ENCODE data around the gene OR2A7.
"Not testable (repeated sequence)": the region's sequence is repeated elsewhere in the genome, so short reads cannot be mapped to it uniquely, and the experiment has no call there.

Gene OR2A7

GRCh38 chr7:144287171-144287784 lies 22.7 kb upstream of the OR2A7 start:
- not testable (repeated sequence) for H3K9ac ChIP-seq (ENCODE audit: low read length in 2 of 2); H3K4me3 ChIP-seq (ENCODE audit: low read length in 2 of 2); H3K9me3 ChIP-seq (ENCODE audit: control insufficient read depth in 2 of 2, low read length in 2 of 2); H3K27me3 ChIP-seq (ENCODE audit: control insufficient read depth in 1 of 2, insufficient read depth in 2 of 2, low read length in 2 of 2); H3K36me3 ChIP-seq (ENCODE audit: control insufficient read depth in 2 of 2, insufficient read depth in 2 of 2, low read length in 2 of 2); H3K27ac ChIP-seq (ENCODE audit: low read length); H3K4me1 ChIP-seq (ENCODE audit: control insufficient read depth, insufficient read depth, low read length)

GRCh38 chr7:144283716-144284115 lies 19.1 kb upstream of the OR2A7 start:
- H3K4me3 ChIP-seq (ENCODE audit: low read length in 2 of 2); H3K27ac ChIP-seq (ENCODE audit: low read length); H3K36me3 ChIP-seq (ENCODE audit: control insufficient read depth in 2 of 2, insufficient read depth in 2 of 2, low read length in 2 of 2); H3K9me3 ChIP-seq (ENCODE audit: control insufficient read depth in 2 of 2, low read length in 2 of 2); H3K9ac ChIP-seq (ENCODE audit: low read length in 2 of 2); H3K4me1 ChIP-seq (ENCODE audit: control insufficient read depth, insufficient read depth, low read length); H3K27me3 ChIP-seq (ENCODE audit: control insufficient read depth in 1 of 2, insufficient read depth in 2 of 2, low read length in 2 of 2): not testable (repeated sequence)

- not testable (repeated sequence) for H3K4me3 ChIP-seq (ENCODE audit: low read length in 2 of 2); H3K36me3 ChIP-seq (ENCODE audit: control insufficient read depth in 2 of 2, insufficient read depth in 2 of 2, low read length in 2 of 2); H3K9ac ChIP-seq (ENCODE audit: low read length in 2 of 2)
Measured at GRCh38 chr7:144282490-144282889, 17.9 kb upstream of the OR2A7 start.

GRCh38 chr7:144281981-144282380 lies 17.4 kb upstream of the OR2A7 start:
- not testable (repeated sequence) for H3K9ac ChIP-seq (ENCODE audit: low read length in 2 of 2); H3K27ac ChIP-seq (ENCODE audit: low read length); H3K27me3 ChIP-seq (ENCODE audit: control insufficient read depth in 1 of 2, insufficient read depth in 2 of 2, low read length in 2 of 2); H3K4me3 ChIP-seq (ENCODE audit: low read length in 2 of 2); H3K36me3 ChIP-seq (ENCODE audit: control insufficient read depth in 2 of 2, insufficient read depth in 2 of 2, low read length in 2 of 2); H3K4me1 ChIP-seq (ENCODE audit: control insufficient read depth, insufficient read depth, low read length); H3K9me3 ChIP-seq (ENCODE audit: control insufficient read depth in 2 of 2, low read length in 2 of 2)

More at GRCh38 chr7:144282490-144282889, 17.9 kb upstream of the OR2A7 start:
- H3K27me3 ChIP-seq (ENCODE audit: control insufficient read depth in 1 of 2, insufficient read depth in 2 of 2, low read length in 2 of 2); H3K9me3 ChIP-seq (ENCODE audit: control insufficient read depth in 2 of 2, low read length in 2 of 2); H3K27ac ChIP-seq (ENCODE audit: low read length); H3K4me1 ChIP-seq (ENCODE audit: control insufficient read depth, insufficient read depth, low read length): not testable (repeated sequence)

- not testable (repeated sequence) for H3K4me1 ChIP-seq (ENCODE audit: control insufficient read depth, insufficient read depth, low read length); H3K4me3 ChIP-seq (ENCODE audit: low read length in 2 of 2); H3K9me3 ChIP-seq (ENCODE audit: control insufficient read depth in 2 of 2, low read length in 2 of 2); H3K27me3 ChIP-seq (ENCODE audit: control insufficient read depth in 1 of 2, insufficient read depth in 2 of 2, low read length in 2 of 2); H3K9ac ChIP-seq (ENCODE audit: low read length in 2 of 2); H3K27ac ChIP-seq (ENCODE audit: low read length); H3K36me3 ChIP-seq (ENCODE audit: control insufficient read depth in 2 of 2, insufficient read depth in 2 of 2, low read length in 2 of 2)
Measured at GRCh38 chr7:144280010-144280409, 15.4 kb upstream of the OR2A7 start.

- not testable (repeated sequence) for H3K9me3 ChIP-seq (ENCODE audit: control insufficient read depth in 2 of 2, low read length in 2 of 2); H3K4me1 ChIP-seq (ENCODE audit: control insufficient read depth, insufficient read depth, low read length); H3K9ac ChIP-seq (ENCODE audit: low read length in 2 of 2); H3K27ac ChIP-seq (ENCODE audit: low read length); H3K4me3 ChIP-seq (ENCODE audit: low read length in 2 of 2); H3K36me3 ChIP-seq (ENCODE audit: control insufficient read depth in 2 of 2, insufficient read depth in 2 of 2, low read length in 2 of 2); H3K27me3 ChIP-seq (ENCODE audit: control insufficient read depth in 1 of 2, insufficient read depth in 2 of 2, low read length in 2 of 2)
Measured at GRCh38 chr7:144275281-144275680, 10.7 kb upstream of the OR2A7 start.

GRCh38 chr7:144269188-144269587 lies 4.6 kb upstream of the OR2A7 start, which contains the start of gene CTAGE8:
Gene CTAGE8 (minus strand): TSS chr7:144269288. CDS start chr7:144269250, 38 bp downstream.
- H3K27ac ChIP-seq (ENCODE audit: low read length); H3K4me1 ChIP-seq (ENCODE audit: control insufficient read depth, insufficient read depth, low read length); H3K9ac ChIP-seq (ENCODE audit: low read length in 2 of 2); H3K9me3 ChIP-seq (ENCODE audit: control insufficient read depth in 2 of 2, low read length in 2 of 2); H3K27me3 ChIP-seq (ENCODE audit: control insufficient read depth in 1 of 2, insufficient read depth in 2 of 2, low read length in 2 of 2); H3K36me3 ChIP-seq (ENCODE audit: control insufficient read depth in 2 of 2, insufficient read depth in 2 of 2, low read length in 2 of 2); H3K4me3 ChIP-seq (ENCODE audit: low read length in 2 of 2): not testable (repeated sequence)

GRCh38 chr7:144262128-144262527 lies 2.5 kb downstream of the OR2A7 start:
- H3K4me3 ChIP-seq (ENCODE audit: low read length in 2 of 2); H3K9ac ChIP-seq (ENCODE audit: low read length in 2 of 2); H3K9me3 ChIP-seq (ENCODE audit: control insufficient read depth in 2 of 2, low read length in 2 of 2); H3K4me1 ChIP-seq (ENCODE audit: control insufficient read depth, insufficient read depth, low read length); H3K27me3 ChIP-seq (ENCODE audit: control insufficient read depth in 1 of 2, insufficient read depth in 2 of 2, low read length in 2 of 2); H3K36me3 ChIP-seq (ENCODE audit: control insufficient read depth in 2 of 2, insufficient read depth in 2 of 2, low read length in 2 of 2); H3K27ac ChIP-seq (ENCODE audit: low read length): not testable (repeated sequence)

GRCh38 chr7:144259067-144259466 lies 5.5 kb downstream of the OR2A7 start:
- not testable (repeated sequence) for H3K4me1 ChIP-seq (ENCODE audit: control insufficient read depth, insufficient read depth, low read length); H3K9me3 ChIP-seq (ENCODE audit: control insufficient read depth in 2 of 2, low read length in 2 of 2); H3K27me3 ChIP-seq (ENCODE audit: control insufficient read depth in 1 of 2, insufficient read depth in 2 of 2, low read length in 2 of 2); H3K4me3 ChIP-seq (ENCODE audit: low read length in 2 of 2); H3K9ac ChIP-seq (ENCODE audit: low read length in 2 of 2); H3K36me3 ChIP-seq (ENCODE audit: control insufficient read depth in 2 of 2, insufficient read depth in 2 of 2, low read length in 2 of 2); H3K27ac ChIP-seq (ENCODE audit: low read length)

GRCh38 chr7:144256112-144256511 lies 8.5 kb downstream of the OR2A7 start:
- Histone ChIP-seq H3K27ac (ENCODE audit: low read length) (no peak overlapping the region), H3K9me3 (ENCODE audit: control insufficient read depth in 2 of 2, low read length in 2 of 2) (no peaks in the 10 kb centered on the region), H3K4me1 (ENCODE audit: control insufficient read depth, insufficient read depth, low read length) (no peaks in the 10 kb centered on the region), H3K9ac (ENCODE audit: low read length in 2 of 2) (no peak overlapping the region), H3K27me3 (ENCODE audit: control insufficient read depth in 1 of 2, insufficient read depth in 2 of 2, low read length in 2 of 2) (peaks cover 0 to 3% of the 10 kb centered on the region in 2 donors), H3K4me3 (ENCODE audit: low read length in 2 of 2) (no peak overlapping the region), H3K36me3 (ENCODE audit: control insufficient read depth in 2 of 2, insufficient read depth in 2 of 2, low read length in 2 of 2) (no peaks in the 10 kb centered on the region)

- no peaks in the 10 kb centered on the region for H3K9me3 ChIP-seq (ENCODE audit: control insufficient read depth in 2 of 2, low read length in 2 of 2)
- no peaks in the 10 kb centered on the region for H3K36me3 ChIP-seq (ENCODE audit: control insufficient read depth in 2 of 2, insufficient read depth in 2 of 2, low read length in 2 of 2)
- H3K27me3 ChIP-seq (ENCODE audit: control insufficient read depth in 1 of 2, insufficient read depth in 2 of 2, low read length in 2 of 2) = peaks cover 0 to 3% of the 10 kb centered on the region in 2 donors
- H3K4me1 ChIP-seq (ENCODE audit: control insufficient read depth, insufficient read depth, low read length) = no peaks in the 10 kb centered on the region
- H3K27ac ChIP-seq (ENCODE audit: low read length) = no peak overlapping the region
- no peak overlapping the region for H3K9ac ChIP-seq (ENCODE audit: low read length in 2 of 2)
- H3K4me3 ChIP-seq (ENCODE audit: low read length in 2 of 2) = no peak overlapping the region
Measured at GRCh38 chr7:144255471-144255897, 9.1 kb downstream of the OR2A7 start.

All from stomach smooth muscle (tissue), 2 donors.